ENCODE measurements around the gene ATOH8. TPM values are rescaled to one million over a fixed set of nuclear protein-coding genes. Genes with fewer than 3 reads are reported as not detected.

Gene ATOH8
- total RNA-seq, 1 donor from 2014 or later: 0.79 TPM

- H3K4me3 ChIP-seq (ENCODE audit: low read depth, low read length): no peak overlapping the region
- no peak for TF ChIP-seq CTCF (IDR thresholded peaks at IDR 0.05; ENCODE audit: insufficient read depth, low read length, severe bottlenecking)
- no peak for DNase-seq (ENCODE audit: low read depth)
- H3K27me3 ChIP-seq (ENCODE audit: control insufficient read depth, insufficient read depth, low read length): peaks cover 1% of the 10 kb centered on the region
- H3K36me3 ChIP-seq (ENCODE audit: control insufficient read depth, insufficient read depth, low read length): no peaks in the 10 kb centered on the region
- no peak for FAIRE-seq
Observed at GRCh38 chr2:85727798-85728197, 26.0 kb upstream of the ATOH8 start.

- FAIRE-seq: no peak
Observed at GRCh38 chr2:85728342-85728741, 25.4 kb upstream of the ATOH8 start.

GRCh38 chr2:85728883-85729824, 24.6 kb upstream of the ATOH8 start:
- no peak overlapping the region for H3K4me3 ChIP-seq (ENCODE audit: low read depth, low read length)
- TF ChIP-seq CTCF (IDR thresholded peaks at IDR 0.05; ENCODE audit: insufficient read depth, low read length, severe bottlenecking): peak; percentile 100
- no peaks in the 10 kb centered on the region for H3K36me3 ChIP-seq (ENCODE audit: control insufficient read depth, insufficient read depth, low read length)
- peaks cover 1% of the 10 kb centered on the region for H3K27me3 ChIP-seq (ENCODE audit: control insufficient read depth, insufficient read depth, low read length)
- DNase-seq (ENCODE audit: low read depth) (peak; percentile 48), FAIRE-seq (no peak)

More at GRCh38 chr2:85728342-85728741, 25.4 kb upstream of the ATOH8 start:
- H3K27me3 ChIP-seq (ENCODE audit: control insufficient read depth, insufficient read depth, low read length): peaks cover 1% of the 10 kb centered on the region
- no peak overlapping the region for H3K4me3 ChIP-seq (ENCODE audit: low read depth, low read length)
- no peak for TF ChIP-seq CTCF (IDR thresholded peaks at IDR 0.05; ENCODE audit: insufficient read depth, low read length, severe bottlenecking)
- H3K36me3 ChIP-seq (ENCODE audit: control insufficient read depth, insufficient read depth, low read length): no peaks in the 10 kb centered on the region
- no peak for DNase-seq (ENCODE audit: low read depth)

GRCh38 chr2:85729825-85730510, 23.8 kb upstream of the ATOH8 start:
- Histone ChIP-seq H3K36me3 (ENCODE audit: control insufficient read depth, insufficient read depth, low read length) (no peaks in the 10 kb centered on the region), H3K27me3 (ENCODE audit: control insufficient read depth, insufficient read depth, low read length) (peaks cover 1% of the 10 kb centered on the region), H3K4me3 (ENCODE audit: low read depth, low read length) (no peak overlapping the region)
- TF ChIP-seq CTCF (IDR thresholded peaks at IDR 0.05; ENCODE audit: insufficient read depth, low read length, severe bottlenecking): no peak
- DNase-seq (ENCODE audit: low read depth) (no peak), FAIRE-seq (peak; percentile 47)

- no peaks in the 10 kb centered on the region for H3K36me3 ChIP-seq (ENCODE audit: control insufficient read depth, insufficient read depth, low read length)
- H3K27me3 ChIP-seq (ENCODE audit: control insufficient read depth, insufficient read depth, low read length): peaks cover 1% of the 10 kb centered on the region
- no peak overlapping the region for H3K4me3 ChIP-seq (ENCODE audit: low read depth, low read length)
- FAIRE-seq: no peak
- no peak for DNase-seq (ENCODE audit: low read depth)
- TF ChIP-seq CTCF (IDR thresholded peaks at IDR 0.05; ENCODE audit: insufficient read depth, low read length, severe bottlenecking): no peak
Observed at GRCh38 chr2:85730686-85731230, 23.0 kb upstream of the ATOH8 start.
